Camera-type eye (tissue), 1 donor: Measurements from ENCODE around the gene DNAH2. TPM values are rescaled to one million over a fixed set of nuclear protein-coding genes. Genes with fewer than 3 reads are reported as not detected.

Experiments used
- total RNA-seq: library from RNA; depleted of rRNA; stranded (reverse); fragments of >200 nt; gene quantifications from one replicate; pipeline ENCODE4 v1.2.3, GENCODE V29; 2014

The DNAH2 gene, protein sequence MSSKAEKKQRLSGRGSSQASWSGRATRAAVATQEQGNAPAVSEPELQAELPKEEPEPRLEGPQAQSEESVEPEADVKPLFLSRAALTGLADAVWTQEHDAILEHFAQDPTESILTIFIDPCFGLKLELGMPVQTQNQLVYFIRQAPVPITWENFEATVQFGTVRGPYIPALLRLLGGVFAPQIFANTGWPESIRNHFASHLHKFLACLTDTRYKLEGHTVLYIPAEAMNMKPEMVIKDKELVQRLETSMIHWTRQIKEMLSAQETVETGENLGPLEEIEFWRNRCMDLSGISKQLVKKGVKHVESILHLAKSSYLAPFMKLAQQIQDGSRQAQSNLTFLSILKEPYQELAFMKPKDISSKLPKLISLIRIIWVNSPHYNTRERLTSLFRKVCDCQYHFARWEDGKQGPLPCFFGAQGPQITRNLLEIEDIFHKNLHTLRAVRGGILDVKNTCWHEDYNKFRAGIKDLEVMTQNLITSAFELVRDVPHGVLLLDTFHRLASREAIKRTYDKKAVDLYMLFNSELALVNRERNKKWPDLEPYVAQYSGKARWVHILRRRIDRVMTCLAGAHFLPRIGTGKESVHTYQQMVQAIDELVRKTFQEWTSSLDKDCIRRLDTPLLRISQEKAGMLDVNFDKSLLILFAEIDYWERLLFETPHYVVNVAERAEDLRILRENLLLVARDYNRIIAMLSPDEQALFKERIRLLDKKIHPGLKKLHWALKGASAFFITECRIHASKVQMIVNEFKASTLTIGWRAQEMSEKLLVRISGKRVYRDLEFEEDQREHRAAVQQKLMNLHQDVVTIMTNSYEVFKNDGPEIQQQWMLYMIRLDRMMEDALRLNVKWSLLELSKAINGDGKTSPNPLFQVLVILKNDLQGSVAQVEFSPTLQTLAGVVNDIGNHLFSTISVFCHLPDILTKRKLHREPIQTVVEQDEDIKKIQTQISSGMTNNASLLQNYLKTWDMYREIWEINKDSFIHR (N-terminal part only)
- 0.60 TPM for total RNA-seq

DNA sequence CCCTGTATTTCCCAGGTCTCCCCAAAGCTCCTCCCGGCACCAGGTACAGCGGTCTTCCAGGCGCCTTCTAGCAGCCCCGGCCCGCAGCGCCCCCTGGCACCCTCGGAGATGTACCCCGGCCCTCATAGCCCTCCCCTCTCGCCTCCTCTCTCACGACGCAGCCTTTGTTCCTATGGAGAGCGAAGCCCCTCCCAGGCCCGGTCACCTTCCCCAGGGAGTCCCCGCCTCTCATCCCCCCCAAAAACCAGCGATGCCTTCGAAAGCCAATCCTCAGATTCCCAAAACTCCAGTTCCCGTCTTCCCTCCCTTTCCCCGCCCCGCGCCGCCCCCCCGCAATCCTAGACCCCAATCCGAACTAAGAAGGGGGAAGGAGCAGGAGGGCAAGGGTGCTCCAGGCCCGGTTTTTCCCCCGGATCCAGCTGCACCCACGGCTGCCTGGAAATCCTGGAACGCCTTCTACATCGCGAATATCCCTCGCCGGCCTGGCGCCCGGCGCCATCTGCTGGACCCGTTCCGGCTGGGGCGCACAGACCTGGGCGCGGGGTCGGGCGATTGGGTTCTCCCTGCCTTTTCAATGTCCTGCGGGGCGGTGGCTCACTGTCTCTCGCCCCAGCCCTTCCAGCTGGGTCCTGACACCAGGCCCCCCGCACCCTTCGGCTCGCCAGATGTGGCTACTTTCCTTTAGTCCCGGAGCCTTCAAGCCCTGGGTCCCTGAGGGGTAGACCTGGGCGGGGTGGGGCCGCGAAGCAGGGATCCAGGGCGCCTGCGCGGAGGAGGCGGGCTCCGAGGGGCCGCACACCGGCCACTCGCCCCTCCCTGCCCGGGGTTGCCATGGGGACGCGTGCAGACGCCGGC is at the start of gene DNAH2:
DNAH2 (plus strand) TSS at position 844 of the 855 bp plus-strand sequence. CDS start 1,991 bp downstream, outside the sequence.

DNA sequence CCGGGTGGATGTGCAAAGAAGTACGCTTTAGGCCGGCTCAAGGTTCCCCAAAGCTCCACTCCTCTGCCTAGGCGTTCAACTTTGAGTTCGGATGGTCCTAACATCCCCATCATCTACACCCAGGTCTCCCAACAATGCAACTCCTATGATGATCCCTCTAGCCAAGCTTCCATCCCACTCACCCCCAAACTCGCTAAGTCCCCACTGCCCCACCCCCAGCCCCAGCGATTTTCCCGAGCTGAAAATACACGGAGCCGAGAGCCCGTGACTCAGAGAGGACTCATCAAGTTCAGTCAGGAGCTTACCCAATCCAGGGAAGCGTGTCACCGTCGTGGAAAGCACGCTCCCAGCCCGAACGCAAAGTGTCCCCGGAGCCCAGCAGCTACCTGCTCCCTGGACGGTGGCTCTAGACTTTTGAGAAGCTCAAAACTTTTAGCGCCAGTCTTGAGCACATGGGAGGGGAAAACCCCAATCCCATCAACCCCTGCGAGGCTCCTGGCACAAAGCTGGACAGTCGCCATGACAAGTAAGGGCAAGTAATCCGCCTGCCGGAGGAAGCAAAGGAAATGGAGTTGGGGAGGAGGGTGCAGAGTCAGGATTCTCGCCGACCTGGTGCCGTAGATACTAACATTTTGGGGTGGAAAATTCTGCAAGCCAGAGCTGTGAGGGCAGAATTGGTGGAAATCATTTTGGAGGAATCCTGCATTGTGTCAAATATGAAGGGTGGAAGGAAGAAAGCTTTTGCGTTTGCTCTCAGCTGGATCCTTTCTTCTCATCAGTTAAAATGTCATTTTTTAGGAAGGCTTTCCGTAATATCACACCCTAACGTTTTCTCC is 30.3 kb upstream of the DNAH2 start, which contains the start of gene TP53:
TP53 (minus strand) TSS at position 419 of the 836 bp plus-strand sequence. CDS start 10,896 bp downstream, outside the sequence.

DNA sequence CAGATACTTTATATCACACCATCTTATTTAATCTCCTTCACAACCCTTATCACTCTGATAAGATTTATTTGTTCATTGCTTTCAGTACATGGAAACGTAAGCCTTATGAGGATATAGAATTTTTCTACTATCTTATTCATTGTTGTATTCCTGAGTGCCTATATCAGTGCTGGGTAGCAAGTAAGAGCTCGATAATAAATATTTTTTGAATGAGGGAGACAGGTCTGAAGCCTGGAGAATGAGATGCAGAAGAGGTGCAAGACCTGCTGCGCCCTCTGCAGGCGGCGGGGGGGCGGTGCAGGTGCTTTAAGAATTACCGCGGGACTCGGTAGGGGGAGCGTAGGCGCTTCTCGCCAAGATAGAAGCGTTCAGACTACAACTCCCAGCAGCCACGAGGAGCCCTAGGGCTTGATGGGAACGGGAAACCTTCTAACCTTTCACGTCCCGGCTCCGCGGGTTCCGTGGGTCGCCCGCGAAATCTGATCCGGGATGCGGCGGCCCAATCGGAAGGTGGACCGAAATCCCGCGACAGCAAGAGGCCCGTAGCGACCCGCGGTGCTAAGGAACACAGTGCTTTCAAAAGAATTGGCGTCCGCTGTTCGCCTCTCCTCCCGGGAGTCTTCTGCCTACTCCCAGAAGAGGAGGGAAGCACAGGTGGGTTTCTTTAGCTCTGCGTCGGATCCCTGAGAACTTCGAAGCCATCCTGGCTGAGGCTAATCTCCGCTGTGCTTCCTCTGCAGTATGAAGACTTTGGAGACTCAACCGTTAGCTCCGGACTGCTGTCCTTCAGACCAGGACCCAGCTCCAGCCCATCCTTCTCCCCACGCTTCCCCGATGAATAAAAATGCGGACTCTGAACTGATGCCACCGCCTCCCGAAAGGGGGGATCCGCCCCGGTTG is 29.4 kb upstream of the DNAH2 start, which contains the start of gene WRAP53:
WRAP53 (plus strand) TSS at position 570 of the 900 bp plus-strand sequence; CDS start at position 742, 172 bp downstream.

DNA sequence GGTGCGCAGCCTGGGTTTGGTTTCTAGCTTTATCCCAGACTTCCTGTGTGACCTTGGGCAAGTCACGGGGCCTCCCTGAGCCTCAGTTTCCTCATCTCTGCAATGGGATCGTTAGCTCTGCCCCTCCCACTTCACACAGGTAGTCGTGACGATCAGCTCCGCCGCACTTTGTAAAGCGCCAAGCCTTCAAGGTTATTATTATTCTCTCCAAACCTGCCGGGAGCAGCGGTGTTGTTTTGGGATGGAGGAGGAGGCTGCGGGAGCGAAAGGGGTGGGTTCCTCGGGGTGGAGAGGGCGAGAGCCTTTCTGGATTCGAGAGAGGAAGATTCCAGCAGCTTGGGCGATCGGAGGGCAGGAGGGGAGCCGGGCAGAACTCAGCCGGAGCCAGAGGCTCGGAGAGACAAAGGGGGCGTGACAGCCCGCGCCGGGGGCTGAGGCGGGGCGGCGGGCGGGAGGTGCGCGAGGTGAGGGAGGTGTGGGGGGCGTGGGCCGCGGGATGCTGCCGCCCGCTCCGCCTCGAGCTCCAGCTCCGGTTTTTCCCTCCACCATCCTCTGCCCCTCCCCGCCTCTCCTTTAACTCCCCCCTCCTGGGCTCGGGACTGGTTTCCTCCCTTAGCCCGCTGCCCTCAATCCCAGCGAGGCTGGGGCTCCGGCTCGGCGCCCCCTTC is 12.8 kb upstream of the DNAH2 start, which contains the start of gene EFNB3:
EFNB3 (plus strand) TSS at position 602 of the 668 bp plus-strand sequence. CDS start 397 bp downstream, outside the sequence.

DNA sequence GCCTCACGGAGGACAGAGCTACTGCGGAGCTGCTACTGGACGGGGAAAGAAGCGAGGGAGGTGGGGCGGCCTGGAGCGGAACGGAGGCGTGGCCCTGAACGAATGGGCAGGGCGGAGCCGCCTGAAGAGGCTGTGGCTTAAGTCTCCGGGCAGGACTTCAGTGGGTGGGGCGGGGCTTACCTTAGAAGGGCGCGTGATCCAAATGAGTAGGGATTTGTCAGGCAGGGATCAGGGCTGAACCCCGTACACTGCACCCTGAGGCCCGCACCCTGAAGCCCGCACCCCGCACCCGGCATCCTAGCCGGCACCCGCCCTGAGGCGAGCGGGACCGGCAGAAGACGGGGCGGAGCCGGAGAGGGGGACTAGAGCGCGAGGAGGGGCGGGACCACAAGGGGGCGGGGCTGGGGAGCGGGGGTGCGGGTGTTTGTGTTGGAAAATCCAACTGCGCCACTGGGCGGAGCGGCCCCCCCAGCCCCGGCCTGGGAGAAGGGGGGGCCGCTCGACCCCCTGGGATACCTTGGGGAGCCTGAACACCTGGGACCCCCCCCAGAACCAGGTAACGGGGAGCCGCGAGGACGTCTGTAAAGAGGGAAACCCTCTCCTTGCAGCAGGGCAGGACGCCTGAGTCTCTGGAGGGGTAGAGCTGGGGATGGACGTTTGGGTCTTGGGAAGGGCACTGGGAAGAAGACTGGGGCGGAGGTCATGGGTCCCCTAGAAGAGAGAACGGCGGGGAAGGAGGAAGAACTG is 116.4 kb downstream of the DNAH2 start, which contains the start of gene KDM6B:
KDM6B (plus strand) TSS at position 423 of the 747 bp plus-strand sequence. CDS start 11,338 bp downstream, outside the sequence.

DNA sequence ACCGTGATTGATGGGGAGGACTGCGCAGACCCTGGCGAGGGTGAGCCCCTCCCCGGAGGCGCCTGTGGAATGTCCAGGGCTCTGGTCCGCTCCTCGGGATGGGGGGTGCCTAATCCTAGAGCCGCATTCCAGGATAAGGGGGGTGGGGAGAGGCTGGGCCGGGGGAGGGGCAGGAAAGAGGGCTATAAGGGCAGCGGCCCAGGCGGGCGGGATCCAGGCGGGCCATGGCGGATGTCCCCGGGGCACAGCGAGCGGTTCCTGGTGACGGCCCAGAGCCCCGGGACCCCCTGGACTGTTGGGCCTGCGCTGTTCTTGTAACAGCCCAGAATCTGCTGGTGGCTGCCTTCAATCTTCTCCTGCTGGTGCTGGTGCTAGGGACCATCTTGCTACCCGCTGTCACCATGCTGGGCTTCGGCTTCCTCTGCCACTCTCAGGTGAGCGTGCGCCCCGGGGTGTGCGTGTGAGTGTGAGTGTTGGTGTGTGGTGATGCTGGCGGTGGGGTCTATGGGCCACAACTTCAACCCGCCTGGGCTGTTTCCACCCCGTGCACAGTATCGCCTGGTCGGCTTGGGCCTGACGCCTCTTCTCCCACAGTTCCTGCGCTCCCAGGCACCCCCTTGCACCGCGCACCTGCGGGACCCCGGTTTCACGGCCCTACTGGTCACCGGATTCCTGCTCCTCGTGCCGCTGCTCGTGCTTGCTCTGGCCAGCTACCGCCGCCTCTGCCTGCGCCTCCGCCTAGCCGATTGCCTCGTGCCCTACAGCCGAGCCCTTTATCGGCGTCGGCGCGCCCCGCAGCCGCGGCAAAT is 137.5 kb downstream of the DNAH2 start, which contains the start of gene TMEM88:
TMEM88 (plus strand) TSS at position 216 of the 809 bp plus-strand sequence; CDS start at position 225, 9 bp downstream.

DNA sequence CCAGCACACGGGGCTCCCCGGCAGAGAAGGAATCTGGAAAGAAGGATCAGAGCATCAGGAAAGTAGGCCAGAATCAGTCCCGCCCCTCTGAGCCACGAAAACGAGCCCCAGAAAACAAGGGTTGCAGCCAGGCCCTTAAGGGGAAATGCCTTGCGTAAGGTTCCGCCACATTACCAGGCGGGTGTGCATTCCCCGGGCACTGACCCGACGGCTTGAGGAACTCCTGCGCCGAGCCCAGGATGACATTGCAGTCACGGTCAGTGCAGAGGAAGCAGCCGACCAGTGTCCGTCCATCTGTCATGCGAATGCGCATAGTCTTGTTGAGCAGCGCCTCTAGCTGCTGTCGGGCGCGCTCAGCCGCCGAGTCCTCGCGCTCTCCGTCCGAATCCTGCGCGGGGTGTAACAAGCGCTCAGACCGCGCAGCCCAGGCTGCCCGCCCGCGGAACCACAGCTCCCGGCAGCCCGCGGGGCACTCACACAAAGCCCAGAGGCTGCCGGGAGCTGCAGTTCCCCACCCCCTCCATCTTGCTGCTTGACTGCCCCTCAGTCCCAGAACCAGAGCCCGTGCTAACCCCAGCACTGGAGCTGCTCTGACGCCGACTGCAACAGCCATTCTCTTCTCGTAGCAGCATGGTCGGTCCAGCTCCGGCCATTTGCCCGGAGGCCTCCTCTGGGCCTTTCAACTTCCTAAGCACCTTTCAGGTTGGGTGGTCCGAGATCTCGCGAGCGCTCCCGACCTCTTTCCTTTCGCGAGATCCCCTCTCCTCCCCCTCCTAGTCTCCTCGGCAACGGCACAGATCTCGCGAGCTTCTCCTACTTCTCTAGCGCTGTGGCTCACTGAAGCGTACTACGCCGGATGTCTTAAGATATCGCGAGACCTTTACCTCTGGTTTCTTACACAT is 139.5 kb downstream of the DNAH2 start, which contains the start of gene NAA38:
NAA38 (minus strand) TSS at position 749 of the 902 bp plus-strand sequence; CDS start at position 653, 96 bp downstream.

DNA sequence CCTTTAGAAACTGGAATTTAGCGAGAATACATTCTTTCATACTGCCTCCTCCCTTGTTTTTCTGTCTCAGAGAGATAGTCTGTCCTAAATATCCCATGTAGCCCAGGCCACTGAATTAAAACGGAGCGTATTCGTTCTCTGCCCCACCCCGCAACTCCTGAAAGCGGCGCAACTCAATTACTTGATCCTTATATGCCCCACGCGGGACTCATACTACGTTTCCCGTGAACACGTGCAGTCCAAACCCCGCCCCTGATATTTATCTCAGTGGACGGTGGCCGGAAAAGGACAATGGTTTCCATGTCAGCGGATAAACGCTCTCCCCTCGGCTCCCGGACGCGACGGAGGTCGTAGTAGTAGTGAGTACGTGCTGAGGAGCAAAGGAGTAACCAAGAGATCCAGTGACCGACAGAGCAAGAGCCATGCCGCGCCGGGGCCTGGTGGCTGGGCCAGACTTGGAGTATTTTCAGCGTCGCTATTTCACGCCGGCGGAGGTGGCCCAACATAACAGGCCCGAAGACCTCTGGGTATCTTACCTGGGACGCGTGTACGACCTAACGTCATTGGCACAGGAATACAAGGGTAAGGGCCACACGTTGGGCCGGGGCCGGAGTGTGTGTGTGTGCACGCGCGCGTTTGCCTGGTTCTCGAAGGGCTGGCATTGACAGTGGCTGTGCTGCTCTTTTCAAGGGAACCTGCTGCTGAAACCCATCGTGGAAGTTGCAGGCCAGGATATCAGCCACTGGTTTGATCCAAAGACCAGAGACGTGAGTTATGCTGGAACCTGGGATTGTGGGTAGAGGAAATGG is 140.4 kb downstream of the DNAH2 start, which contains the start of gene CYB5D1:
CYB5D1 (plus strand) TSS at position 291 of the 809 bp plus-strand sequence; CDS start at position 423, 132 bp downstream.

Other genes with a start within 250 kb of the DNAH2 start
- gene ZBTB4, start 238.1 kb upstream of the DNAH2 start, total RNA-seq: 35.8 TPM
- gene SLC35G6, start 236.3 kb upstream of the DNAH2 start, total RNA-seq: not detected
- 114 TPM for gene POLR2A, start 233.4 kb upstream of the DNAH2 start, total RNA-seq
- 16.2 TPM for gene TNFSF12, start 168.7 kb upstream of the DNAH2 start, total RNA-seq
- gene TNFSF13, start 159.0 kb upstream of the DNAH2 start, total RNA-seq: 7.6 TPM
- 54.2 TPM for gene SENP3, start 155.8 kb upstream of the DNAH2 start, total RNA-seq
- 5.9 TPM for gene CD68, start 138.1 kb upstream of the DNAH2 start, total RNA-seq
- 68.1 TPM for gene MPDU1, start 133.9 kb upstream of the DNAH2 start, total RNA-seq
- gene SOX15, start 127.7 kb upstream of the DNAH2 start, total RNA-seq: 3.2 TPM
- 43.2 TPM for gene FXR2, start 102.8 kb upstream of the DNAH2 start, total RNA-seq
- 41.5 TPM for gene SAT2, start 89.9 kb upstream of the DNAH2 start, total RNA-seq
- 1.3 TPM for gene SHBG, start 87.6 kb upstream of the DNAH2 start, total RNA-seq
- 62.5 TPM for gene ATP1B2, start 66.8 kb upstream of the DNAH2 start, total RNA-seq
- gene TP53, start 30.3 kb upstream of the DNAH2 start, total RNA-seq: 27.9 TPM
- gene WRAP53, start 29.3 kb upstream of the DNAH2 start, total RNA-seq: 5.6 TPM
- gene EFNB3, start 12.5 kb upstream of the DNAH2 start, total RNA-seq: 10.0 TPM
- gene KDM6B, start 116.5 kb downstream of the DNAH2 start, total RNA-seq: 24.5 TPM
- gene TMEM88, start 137.3 kb downstream of the DNAH2 start, total RNA-seq: 4.4 TPM
- gene NAA38, start 139.8 kb downstream of the DNAH2 start, total RNA-seq: 24.0 TPM
- 24.2 TPM for gene CYB5D1, start 140.3 kb downstream of the DNAH2 start, total RNA-seq
- gene CHD3, start 171.0 kb downstream of the DNAH2 start, total RNA-seq: 140 TPM
- 32.9 TPM for gene RNF227, start 198.5 kb downstream of the DNAH2 start, total RNA-seq
- 8.0 TPM for gene KCNAB3, start 212.1 kb downstream of the DNAH2 start, total RNA-seq
- gene TRAPPC1, start 214.2 kb downstream of the DNAH2 start, total RNA-seq: 35.0 TPM
- gene CNTROB, start 214.5 kb downstream of the DNAH2 start, total RNA-seq: 30.6 TPM